NOMO-1 (cell line): ENCODE measurements around the gene GAREM1.
"Not testable (repeated sequence)": the region's sequence is repeated elsewhere in the genome, so short reads cannot be mapped to it uniquely, and the experiment has no call there.

Experiments
- DNase-seq, 2 experiments: peaks; one replicate each; lab custom pipeline; 2025; ENCODE audit not compliant: unreplicated experiment in 2 of 2; lab: John Stamatoyannopoulos, UW

GAREM1 gene

GRCh38 chr18:32372381-32373061 is 98.2 kb downstream of the GAREM1 start:
- no peak for DNase-seq

GRCh38 chr18:32372047-32372380 is 98.7 kb downstream of the GAREM1 start:
- no peak for DNase-seq

DNA sequence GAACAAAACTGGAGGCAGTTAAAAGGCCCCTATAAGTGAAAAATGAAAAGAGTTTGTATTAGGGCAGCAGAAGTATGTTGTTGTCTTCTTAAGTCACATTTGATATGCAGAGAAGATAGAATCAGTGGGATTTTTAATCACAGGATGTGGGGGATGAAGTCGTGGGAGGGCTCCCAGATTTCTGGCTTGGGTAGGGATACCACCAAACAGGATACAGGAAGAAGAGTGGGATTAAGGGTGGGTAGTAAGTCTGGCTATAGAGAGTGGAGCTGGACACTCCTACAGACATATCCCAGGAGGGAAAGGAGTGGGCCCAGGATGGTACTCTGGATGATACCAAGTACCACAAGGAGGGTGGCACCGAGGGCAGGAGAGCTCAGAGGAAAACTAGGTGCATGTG is 99.3 kb downstream of the GAREM1 start:
- DNase-seq = no peak

GRCh38 chr18:32368991-32369390 is 101.7 kb downstream of the GAREM1 start:
- DNase-seq = no peak

- DNase-seq = no peak
Measured at GRCh38 chr18:32368170-32368569, 102.5 kb downstream of the GAREM1 start.

- DNase-seq = peak; percentile 36 to 78
Measured at GRCh38 chr18:32366586-32367538, 103.8 kb downstream of the GAREM1 start.

GRCh38 chr18:32362484-32362883 is 108.2 kb downstream of the GAREM1 start:
- DNase-seq = no peak

GRCh38 chr18:32360682-32361345 is 109.9 kb downstream of the GAREM1 start:
- no peak for DNase-seq

DNA sequence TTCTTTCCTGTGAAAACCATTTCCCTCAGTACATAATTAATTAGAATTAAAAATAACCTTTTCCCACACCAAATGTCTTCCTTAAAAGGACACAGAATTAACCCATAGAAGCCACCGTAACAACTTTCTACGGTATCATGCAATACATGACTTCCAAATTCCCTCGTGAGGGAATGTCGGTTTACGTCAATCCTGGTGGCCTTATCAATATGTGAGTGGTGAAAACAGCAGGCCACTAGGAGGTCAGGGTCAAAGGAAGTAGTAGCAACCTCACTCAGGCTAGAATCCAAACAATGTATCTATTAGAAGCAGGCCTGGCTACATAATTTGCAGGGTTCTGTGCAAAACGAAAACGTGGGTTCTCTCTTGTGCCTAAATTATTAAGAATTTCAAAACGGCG is 112.2 kb downstream of the GAREM1 start:
- DNase-seq = no peak

DNA sequence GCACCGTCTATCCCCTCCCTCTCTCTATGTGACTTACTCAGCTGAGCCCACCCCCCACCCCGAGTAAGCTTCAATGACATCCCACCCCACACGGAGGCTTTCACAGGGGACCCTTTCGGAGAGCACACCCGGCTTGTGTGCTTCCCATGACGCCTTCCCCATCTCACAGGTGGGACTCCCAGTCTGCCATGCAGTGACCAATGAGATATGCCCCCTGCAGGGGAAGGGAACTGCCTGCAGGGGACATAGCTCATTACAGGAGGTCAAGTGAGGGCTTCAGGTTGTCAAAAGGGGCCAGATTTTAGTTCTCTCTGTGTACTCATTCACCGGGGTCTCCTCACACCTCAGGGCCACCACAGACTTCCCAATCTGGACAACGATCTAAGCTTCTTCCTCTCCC is 112.6 kb downstream of the GAREM1 start:
- DNase-seq = no peak

- no peak for DNase-seq
Measured at GRCh38 chr18:32355896-32356295, 114.8 kb downstream of the GAREM1 start.

DNA sequence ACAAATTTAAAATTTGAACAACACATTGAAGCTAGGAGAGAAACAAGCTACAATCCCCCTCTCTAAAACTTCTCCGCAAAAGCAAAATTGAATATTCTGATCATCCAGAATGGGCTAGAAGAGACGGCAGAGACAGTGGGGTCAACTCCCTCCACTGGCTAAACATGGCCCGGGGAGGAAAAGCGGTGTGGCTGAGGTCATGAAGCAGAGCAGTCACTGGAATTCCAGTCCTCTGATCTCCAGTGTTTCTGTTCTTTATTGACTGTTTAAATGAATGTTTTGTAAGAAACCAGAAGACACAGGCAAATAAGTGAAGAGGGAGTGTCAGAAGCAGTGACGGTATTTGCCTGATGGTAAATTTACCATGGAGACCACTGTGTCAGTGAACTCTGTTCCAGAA is 116.2 kb downstream of the GAREM1 start:
- DNase-seq = no peak

- DNase-seq = no peak
Measured at GRCh38 chr18:32353257-32353656, 117.4 kb downstream of the GAREM1 start.

GRCh38 chr18:32351032-32351431 is 119.7 kb downstream of the GAREM1 start:
- DNase-seq = peak in 1 of 2 experiments; percentile 21

DNA sequence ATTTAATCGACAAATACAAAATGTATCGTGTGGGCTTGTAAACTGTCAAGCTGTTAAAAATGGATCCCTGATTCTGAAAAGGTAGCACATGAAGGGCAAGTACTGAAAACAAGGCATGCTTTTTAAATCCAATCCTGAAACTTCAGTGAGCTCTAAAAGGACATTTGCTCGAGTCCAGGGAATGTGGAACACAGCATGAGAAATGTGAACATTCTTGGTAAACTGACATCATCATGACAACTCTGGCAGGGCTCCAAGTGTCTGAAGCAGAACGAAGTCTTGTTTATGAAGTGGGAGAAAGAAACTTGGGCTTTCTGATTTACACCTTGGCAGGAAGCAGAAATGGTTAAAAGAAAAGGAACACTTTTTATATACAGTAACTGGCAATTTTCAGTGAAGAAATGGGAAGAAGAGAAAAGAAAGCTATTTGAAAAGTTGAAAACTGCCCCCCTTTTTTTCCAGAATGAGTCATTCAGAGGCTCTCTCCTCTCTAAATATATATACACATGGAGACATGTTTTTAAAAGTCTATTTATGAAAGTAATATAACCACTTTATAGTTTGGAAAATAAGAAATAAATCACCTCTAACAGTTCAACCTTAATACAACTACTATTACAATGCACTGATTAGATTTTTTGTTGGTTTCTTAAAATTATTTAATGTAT is 120.8 kb downstream of the GAREM1 start:
- DNase-seq = no peak

DNA sequence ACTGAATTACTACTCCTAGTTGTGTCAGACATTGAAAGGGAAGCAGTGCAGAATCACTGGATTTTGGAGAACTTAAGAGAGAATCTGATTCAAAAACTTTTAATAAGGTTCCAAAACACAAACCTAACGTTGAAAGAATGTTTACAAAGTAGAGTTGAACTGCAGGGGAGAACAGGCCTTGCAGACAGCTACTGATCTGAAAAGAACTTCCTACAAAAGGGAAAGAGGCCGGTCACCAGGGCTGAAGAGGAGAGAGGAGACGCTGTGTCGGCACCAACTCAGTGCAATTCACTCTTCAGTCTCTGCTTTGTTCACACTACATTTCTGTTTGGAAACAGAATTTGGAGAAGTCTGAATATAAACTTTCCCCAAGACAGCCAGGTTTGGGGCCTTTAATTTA is 124.0 kb downstream of the GAREM1 start:
- no peak for DNase-seq

DNA sequence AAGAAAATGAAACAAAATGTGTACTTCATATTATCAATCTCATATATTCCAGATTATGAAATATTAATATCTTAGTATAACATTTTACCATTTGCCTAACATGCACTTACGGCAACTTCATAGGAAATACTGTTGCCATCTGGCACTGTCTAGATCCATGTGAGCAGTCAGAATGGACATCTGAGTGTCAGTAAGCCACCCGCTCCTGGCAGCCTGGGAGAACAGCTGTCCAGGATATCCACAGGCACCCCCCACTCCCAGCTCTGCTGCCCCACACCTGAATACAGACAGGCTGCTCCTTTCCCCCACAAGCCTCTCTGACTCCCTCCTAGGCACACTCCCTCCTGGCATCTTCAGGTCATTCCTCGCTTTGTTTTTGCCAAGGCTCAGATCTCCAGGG is 127.0 kb downstream of the GAREM1 start:
- no peak for DNase-seq

GRCh38 chr18:32341112-32341511 is 129.6 kb downstream of the GAREM1 start:
- DNase-seq = not testable (repeated sequence)

GRCh38 chr18:32339045-32339444 is 131.6 kb downstream of the GAREM1 start:
- no peak for DNase-seq

DNA sequence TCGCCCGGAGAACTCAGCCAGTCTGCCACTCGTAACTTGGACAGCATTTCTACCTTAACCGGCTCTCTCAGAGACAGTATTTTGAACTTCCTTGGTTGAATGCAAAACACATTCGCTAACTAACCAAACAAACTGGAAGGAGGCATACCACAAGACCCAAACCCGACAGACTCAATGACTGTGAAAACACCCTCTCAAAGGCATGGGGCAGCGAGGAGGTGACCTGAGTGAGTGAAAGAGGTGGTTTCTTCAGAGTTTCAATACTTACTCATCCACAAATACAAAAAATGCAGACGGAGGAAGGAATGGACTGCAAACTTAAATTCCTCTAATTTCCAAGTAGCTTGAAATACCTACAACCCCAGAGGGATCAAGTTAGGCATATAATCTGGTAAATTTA is 132.9 kb downstream of the GAREM1 start:
- DNase-seq = no peak

DNA sequence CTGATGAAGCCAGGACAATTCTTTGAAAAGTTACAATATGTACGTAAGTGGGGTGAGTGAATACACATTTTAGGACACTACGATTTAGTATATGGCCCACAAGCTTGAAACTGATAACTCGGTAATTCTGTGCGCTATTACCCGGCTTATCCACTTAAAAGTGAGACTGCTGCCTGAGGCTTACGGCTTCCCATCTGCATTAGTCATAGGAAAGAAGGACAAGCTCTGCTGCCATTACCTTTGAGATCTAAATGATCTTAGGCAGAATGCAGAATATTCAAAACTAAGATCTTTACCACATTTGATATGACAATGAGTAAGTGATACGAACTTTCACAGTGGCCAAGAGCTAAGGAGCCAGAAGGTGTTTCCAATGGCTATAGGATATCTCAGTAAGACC is 133.3 kb downstream of the GAREM1 start:
- no peak for DNase-seq
